NCI-H526 treated with DMSO at 0.1 percent for 48 hours (cell line): ENCODE results near the gene CCDC57.

Experiments
- DNase-seq: peaks from one replicate; lab custom pipeline; 2025; lab: John Stamatoyannopoulos, UW

CCDC57 gene

GRCh38 chr17:82105882-82106687 is 106.6 kb downstream of the CCDC57 start:
- peak; percentile 30 for DNase-seq

GRCh38 chr17:82105417-82105881 is 107.2 kb downstream of the CCDC57 start:
- DNase-seq: no peak

- no peak for DNase-seq
Measured at GRCh38 chr17:82104797-82105416, 107.7 kb downstream of the CCDC57 start.

GRCh38 chr17:82103553-82104451 is 108.8 kb downstream of the CCDC57 start:
- no peak for DNase-seq

- no peak for DNase-seq
Measured at GRCh38 chr17:82101767-82102679, 110.6 kb downstream of the CCDC57 start.

GRCh38 chr17:82101301-82101715 is 111.3 kb downstream of the CCDC57 start:
- no peak for DNase-seq

- no peak for DNase-seq
Measured at GRCh38 chr17:82100502-82101298, 111.9 kb downstream of the CCDC57 start.

GRCh38 chr17:82098939-82099763 is 113.5 kb downstream of the CCDC57 start:
- DNase-seq: peak; percentile 60

- DNase-seq: peak; percentile 82
Measured at GRCh38 chr17:82098169-82098938, 114.3 kb downstream of the CCDC57 start, which contains the start of gene FASN. FASN (minus strand) TSS chr17:82098236; CDS start chr17:82096445, 1,791 bp downstream.

GRCh38 chr17:82097919-82098168 is 114.8 kb downstream of the CCDC57 start:
- no peak for DNase-seq

GRCh38 chr17:82097184-82097918 is 115.3 kb downstream of the CCDC57 start:
- no peak for DNase-seq

- DNase-seq: no peak
Measured at GRCh38 chr17:82096709-82097183, 115.9 kb downstream of the CCDC57 start.

GRCh38 chr17:82095777-82096708 is 116.6 kb downstream of the CCDC57 start:
- DNase-seq: no peak

GRCh38 chr17:82094931-82095776 is 117.5 kb downstream of the CCDC57 start:
- no peak for DNase-seq

GRCh38 chr17:82092995-82093751 is 119.5 kb downstream of the CCDC57 start:
- no peak for DNase-seq
